Body of pancreas (tissue), 4 donors: Measurements from ENCODE around the gene KCP. TPM values are rescaled to one million over a fixed set of nuclear protein-coding genes. Genes with fewer than 3 reads are reported as not detected.

Experiments used
- ATAC-seq: fragments of 150-250 bp; one replicate; pipeline ENCODE4 v1.9.1; 2016
- DNase-seq, 4 donors: peaks; one replicate each; pipeline ENCODE4 v3.0.0-alpha.2; 2019
- H3K27ac ChIP-seq, 4 donors: fragments of 200-600 bp; sonication (generic); 1 replicate in 3 of 4; 2 replicates in 1 of 4; pipeline versions ENCODE4 v1.5.1 to v1.6.1; 2016 to 2019; ENCODE audit warnings: mild to moderate bottlenecking in 1 of 4, mixed read lengths in 1 of 4, moderate library complexity in 1 of 4
- H3K27me3 ChIP-seq, 2 donors: fragments of 200-600 bp; sonication (generic); one replicate each; pipeline ENCODE4 v1.6.0; 2016; ENCODE audit warnings: mild to moderate bottlenecking in 1 of 2
- H3K36me3 ChIP-seq, 2 donors: fragments of 200-600 bp; sonication (generic); replicated peaks in 1 of 2; 2 replicates each; pipeline ENCODE4 v1.5.1; 2016; ENCODE audit warnings: low read depth in 2 of 2; ENCODE audit not compliant: insufficient read depth in 1 of 2
- H3K4me1 ChIP-seq: fragments of 200-600 bp; sonication (generic); one replicate; pipeline ENCODE4 v1.6.0; 2016
- H3K4me3 ChIP-seq, 2 donors: fragments of 200-600 bp; sonication (generic); 1 replicate in 1 of 2; 2 replicates in 1 of 2; pipeline ENCODE4 v1.5.1; 2016 to 2019
- H3K9me3 ChIP-seq, 3 donors: fragments of 200-600 bp; sonication (generic); 1 replicate in 2 of 3; 2 replicates in 1 of 3; pipeline ENCODE4 v1.5.1; 2016
- POLR2A ChIP-seq, 3 donors: fragments of 450-650 bp; IDR thresholded peaks; one replicate each; pipeline ENCODE4 v1.6.1; 2016; ENCODE audit warnings: antibody characterized with exemption in 3 of 3, mild to moderate bottlenecking in 2 of 3
- WGBS, 2 donors: methylation state at CpG; one replicate each; pipeline ENCODE4 v1.1.5; 2017; 5-methylcytosine and 5-hydroxymethylcytosine counted together
- intact Hi-C: fragments of 100-400 bp; cut with DNase I; formaldehyde crosslinking; loops from one replicate; pipeline ENCODE4 v1.15.1; 2023
- total RNA-seq, 2 donors: library from RNA; depleted of rRNA; stranded (reverse); fragments of >200 nt; gene quantifications; one replicate each; pipeline ENCODE4 v1.1.0, GENCODE V29; 2016
- TF ChIP-seq, protein P1 (sequence below), 7 experiments: fragments of 450-650 bp in 4 of 7; fragments of 200-600 bp in 3 of 7; sonication (generic) in 3 of 7; IDR thresholded peaks; one replicate each; pipeline ENCODE4 v1.5.1; 2016 to 2019; ENCODE audit warnings: antibody characterized with exemption in 7 of 7

Gene KCP
- total RNA-seq, 2 donors from 2014 or later = 0.33 TPM; not detected in 1

DNA sequence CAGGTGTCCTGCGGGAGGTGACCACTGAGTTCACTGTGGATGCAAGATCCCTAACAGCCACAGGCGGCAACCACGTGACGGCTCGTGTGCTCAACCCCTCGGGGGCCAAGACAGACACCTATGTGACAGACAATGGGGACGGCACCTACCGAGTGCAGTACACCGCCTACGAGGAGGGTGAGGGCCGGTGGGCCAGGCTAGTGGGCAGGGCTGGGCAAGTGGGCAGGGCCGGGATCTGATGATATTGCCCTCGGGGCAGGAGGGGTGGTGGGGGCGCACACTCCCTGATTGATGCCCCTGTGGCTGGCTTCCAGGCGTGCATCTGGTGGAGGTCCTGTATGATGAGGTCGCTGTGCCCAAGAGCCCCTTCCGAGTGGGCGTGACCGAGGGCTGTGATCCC, 64.5 kb downstream of the KCP start:
- intact Hi-C loops = no loop called here
- TF ChIP-seq POLR2A (IDR thresholded peaks at IDR 0.05) = no peak
- TF ChIP-seq, protein P1, sequence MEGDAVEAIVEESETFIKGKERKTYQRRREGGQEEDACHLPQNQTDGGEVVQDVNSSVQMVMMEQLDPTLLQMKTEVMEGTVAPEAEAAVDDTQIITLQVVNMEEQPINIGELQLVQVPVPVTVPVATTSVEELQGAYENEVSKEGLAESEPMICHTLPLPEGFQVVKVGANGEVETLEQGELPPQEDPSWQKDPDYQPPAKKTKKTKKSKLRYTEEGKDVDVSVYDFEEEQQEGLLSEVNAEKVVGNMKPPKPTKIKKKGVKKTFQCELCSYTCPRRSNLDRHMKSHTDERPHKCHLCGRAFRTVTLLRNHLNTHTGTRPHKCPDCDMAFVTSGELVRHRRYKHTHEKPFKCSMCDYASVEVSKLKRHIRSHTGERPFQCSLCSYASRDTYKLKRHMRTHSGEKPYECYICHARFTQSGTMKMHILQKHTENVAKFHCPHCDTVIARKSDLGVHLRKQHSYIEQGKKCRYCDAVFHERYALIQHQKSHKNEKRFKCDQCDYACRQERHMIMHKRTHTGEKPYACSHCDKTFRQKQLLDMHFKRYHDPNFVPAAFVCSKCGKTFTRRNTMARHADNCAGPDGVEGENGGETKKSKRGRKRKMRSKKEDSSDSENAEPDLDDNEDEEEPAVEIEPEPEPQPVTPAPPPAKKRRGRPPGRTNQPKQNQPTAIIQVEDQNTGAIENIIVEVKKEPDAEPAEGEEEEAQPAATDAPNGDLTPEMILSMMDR (IDR thresholded peaks at IDR 0.05) = no peak
- no peaks in the 10 kb centered on the region for H3K4me1 ChIP-seq
- no peak overlapping the region for H3K4me3 ChIP-seq
- no peaks in the 10 kb centered on the region for H3K36me3 ChIP-seq
- no peak overlapping the region for H3K27ac ChIP-seq
- no peaks in the 10 kb centered on the region for H3K27me3 ChIP-seq
- 78% methylated on average over 5 to 18 of the region's 19 CpGs for WGBS, 2 donors
- no peak for DNase-seq
- ATAC-seq = no peak
- no peaks in the 10 kb centered on the region for H3K9me3 ChIP-seq

DNA sequence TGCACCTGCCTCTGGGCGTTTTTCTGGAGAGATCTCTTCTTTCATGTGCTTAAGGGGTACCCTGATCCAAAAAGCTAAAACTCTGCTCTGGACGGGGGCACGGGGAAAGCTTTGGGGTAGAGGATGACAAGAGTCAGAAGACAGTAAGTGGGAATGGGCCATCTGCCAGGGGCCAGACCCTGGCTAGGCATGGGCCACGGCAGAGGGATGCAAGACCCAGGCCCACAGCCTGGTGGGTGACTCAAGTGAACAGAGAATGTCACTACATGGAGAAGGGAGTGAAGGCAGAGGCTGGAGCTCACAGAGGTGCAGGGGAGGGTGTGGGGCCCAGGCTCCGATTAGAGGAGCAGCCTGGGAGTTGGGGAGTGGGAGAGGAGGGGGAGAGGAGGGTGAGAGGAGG, 65.0 kb downstream of the KCP start:
- intact Hi-C loops = no loop called here
- Histone ChIP-seq H3K27me3 (no peaks in the 10 kb centered on the region), H3K27ac (no peak overlapping the region), H3K9me3 (no peaks in the 10 kb centered on the region), H3K36me3 (no peaks in the 10 kb centered on the region), H3K4me1 (no peaks in the 10 kb centered on the region), H3K4me3 (no peak overlapping the region)
- WGBS, 2 donors = 66% methylated on average over 5 of the region's 5 CpGs
- TF ChIP-seq, protein P1 (IDR thresholded peaks at IDR 0.05) = no peak
- no peak for TF ChIP-seq POLR2A (IDR thresholded peaks at IDR 0.05)
- ATAC-seq (no peak), DNase-seq (no peak)

DNA sequence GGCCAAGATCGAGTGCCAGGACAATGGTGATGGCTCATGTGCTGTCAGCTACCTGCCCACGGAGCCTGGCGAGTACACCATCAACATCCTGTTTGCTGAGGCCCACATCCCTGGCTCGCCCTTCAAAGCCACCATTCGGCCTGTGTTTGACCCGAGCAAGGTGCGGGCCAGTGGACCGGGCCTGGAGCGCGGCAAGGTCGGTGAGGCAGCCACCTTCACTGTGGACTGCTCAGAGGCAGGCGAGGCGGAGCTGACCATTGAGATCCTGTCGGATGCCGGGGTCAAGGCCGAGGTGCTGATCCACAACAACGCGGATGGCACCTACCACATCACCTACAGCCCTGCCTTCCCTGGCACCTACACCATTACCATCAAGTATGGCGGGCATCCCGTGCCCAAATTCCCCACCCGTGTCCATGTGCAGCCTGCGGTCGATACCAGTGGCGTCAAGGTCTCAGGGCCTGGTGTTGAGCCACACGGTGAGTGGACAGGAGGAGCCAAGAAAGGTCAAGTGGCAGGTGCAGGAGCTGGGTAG, 65.7 kb downstream of the KCP start:
- H3K36me3 ChIP-seq = no peaks in the 10 kb centered on the region
- no peak overlapping the region for H3K4me3 ChIP-seq
- TF ChIP-seq, protein P1 (IDR thresholded peaks at IDR 0.05) = no peak
- no peak for TF ChIP-seq POLR2A (IDR thresholded peaks at IDR 0.05)
- no peak overlapping the region for H3K27ac ChIP-seq
- no peak for DNase-seq
- intact Hi-C loops = no loop called here
- no peaks in the 10 kb centered on the region for H3K27me3 ChIP-seq
- ATAC-seq = no peak
- no peaks in the 10 kb centered on the region for H3K4me1 ChIP-seq
- 90 to 91% methylated on average over 14 to 24 of the region's 25 CpGs for WGBS, 2 donors
- H3K9me3 ChIP-seq = no peaks in the 10 kb centered on the region

DNA sequence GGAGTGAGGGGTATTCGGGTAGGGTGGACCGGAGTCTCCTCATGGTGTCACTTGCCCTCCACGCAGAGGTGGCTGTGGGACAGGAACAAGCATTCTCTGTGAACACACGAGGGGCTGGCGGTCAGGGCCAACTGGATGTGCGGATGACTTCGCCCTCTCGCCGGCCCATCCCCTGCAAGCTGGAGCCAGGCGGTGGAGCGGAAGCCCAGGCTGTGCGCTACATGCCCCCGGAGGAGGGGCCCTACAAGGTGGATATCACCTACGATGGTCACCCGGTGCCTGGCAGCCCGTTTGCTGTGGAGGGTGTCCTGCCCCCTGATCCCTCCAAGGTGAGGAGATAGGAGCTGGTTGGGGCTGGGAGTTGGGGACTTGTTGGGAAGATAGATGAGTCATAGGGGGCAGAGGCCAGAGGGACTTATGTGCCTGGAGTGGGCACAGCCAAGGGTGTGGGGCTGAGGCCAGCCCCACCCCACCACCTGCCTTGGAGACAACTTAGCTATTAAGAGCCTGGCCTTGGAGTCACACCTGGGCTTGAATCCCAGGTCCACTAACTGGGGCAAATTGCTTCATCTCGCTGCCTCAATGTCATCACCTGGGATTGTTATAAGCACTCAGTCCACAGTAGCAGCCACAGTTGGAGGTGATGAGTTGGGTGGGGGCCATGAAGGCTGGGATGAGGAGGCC, 66.4 kb downstream of the KCP start:
- Histone ChIP-seq H3K4me1 (no peaks in the 10 kb centered on the region), H3K36me3 (no peaks in the 10 kb centered on the region), H3K9me3 (no peaks in the 10 kb centered on the region), H3K27me3 (no peaks in the 10 kb centered on the region), H3K4me3 (no peak overlapping the region), H3K27ac (no peak overlapping the region)
- intact Hi-C loops = no loop called here
- DNase-seq (no peak), ATAC-seq (no peak)
- 91 to 93% methylated on average over 3 to 17 of the region's 17 CpGs for WGBS, 2 donors
- TF ChIP-seq, protein P1 (IDR thresholded peaks at IDR 0.05) = no peak
- no peak for TF ChIP-seq POLR2A (IDR thresholded peaks at IDR 0.05)
